A549 (cell line): ENCODE results near the gene IL1RAP.

Source experiments
- BHLHE40 ChIP-seq: IDR thresholded peaks from 2 replicates; pipeline ENCODE4 v1.6.1; 2012; ENCODE audit warnings: low read depth, low read length, inconsistent platforms
- CHD4 ChIP-seq: fragments of 200-600 bp; sonication (generic); IDR thresholded peaks from 2 replicates; pipeline ENCODE4 v1.6.1; 2016; ENCODE audit warnings: antibody characterized with exemption, mild to moderate bottlenecking, borderline replicate concordance
- CTCF ChIP-seq: fragments of >200 bp; sonication (Bioruptor Twin); formaldehyde crosslinking; IDR thresholded peaks from 3 replicates; pipeline ENCODE4 v1.5.1; 2016
- EHF ChIP-seq: fragments of 250-450 bp; sonication (Bioruptor Pico); IDR thresholded peaks from 2 replicates; pipeline ENCODE4 v1.5.0; 2020; ENCODE audit warnings: mild to moderate bottlenecking
- KDM1A ChIP-seq: fragments of 200-600 bp; sonication (generic); IDR thresholded peaks from 2 replicates; pipeline ENCODE4 v1.6.1; 2016; ENCODE audit warnings: low read depth, mild to moderate bottlenecking
- KDM5A ChIP-seq: fragments of 200-600 bp; sonication (generic); IDR thresholded peaks from 2 replicates; pipeline ENCODE4 v1.6.1; 2016; ENCODE audit warnings: antibody characterized with exemption, mild to moderate bottlenecking
- MAFK ChIP-seq: fragments of 450-650 bp; IDR thresholded peaks from 2 replicates; pipeline ENCODE4 v1.6.1; 2014; ENCODE audit not compliant: partially characterized antibody
- POLR2A ChIP-seq: IDR thresholded peaks from 2 replicates; pipeline ENCODE4 v1.6.1; 2012; ENCODE audit warnings: mild to moderate bottlenecking, low read length
- RARB ChIP-seq: fragments of 250-450 bp; sonication (Bioruptor Pico); IDR thresholded peaks from 2 replicates; pipeline ENCODE4 v1.8.0; 2021; ENCODE audit warnings: mild to moderate bottlenecking, moderate library complexity
- RCOR1 ChIP-seq: fragments of 150-350 bp; IDR thresholded peaks from 2 replicates; pipeline ENCODE4 v1.6.1; 2014; ENCODE audit warnings: antibody characterized with exemption, low read length, low read depth
- RFX5 ChIP-seq: fragments of 450-650 bp; IDR thresholded peaks from 2 replicates; pipeline ENCODE4 v1.7.1; 2014; ENCODE audit warnings: antibody characterized with exemption, mild to moderate bottlenecking, moderate library complexity
- SMC3 ChIP-seq: fragments of >200 bp; sonication (Bioruptor Twin); formaldehyde crosslinking; IDR thresholded peaks from 3 replicates; pipeline ENCODE4 v1.6.1; 2018; ENCODE audit warnings: inconsistent platforms
- TF ChIP-seq, protein P1 (sequence below): IDR thresholded peaks from 2 replicates; pipeline ENCODE4 v1.6.1; 2012

DNA sequence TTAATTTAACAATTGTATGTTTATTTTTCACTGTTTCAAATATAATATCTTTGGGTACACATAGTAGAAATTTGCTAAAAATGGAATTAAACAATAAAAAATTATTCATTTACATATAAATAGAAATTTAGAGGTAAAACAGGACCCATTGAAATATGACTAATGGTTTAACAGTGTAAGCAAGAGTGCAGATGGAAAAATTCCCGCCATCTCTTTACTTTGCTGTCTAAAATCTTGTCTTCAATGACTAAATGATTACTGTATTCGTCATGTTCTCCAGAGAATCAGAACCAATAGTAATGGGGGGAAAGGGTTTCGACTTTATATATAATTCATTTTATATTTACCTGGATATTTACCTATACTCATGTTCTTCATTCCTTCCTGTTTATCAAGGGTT lies 163.1 kb downstream of the IL1RAP start:
- TF ChIP-seq RCOR1 = no peak
- no peak for TF ChIP-seq POLR2A
- no peak for TF ChIP-seq CTCF
- TF ChIP-seq, protein P1, sequence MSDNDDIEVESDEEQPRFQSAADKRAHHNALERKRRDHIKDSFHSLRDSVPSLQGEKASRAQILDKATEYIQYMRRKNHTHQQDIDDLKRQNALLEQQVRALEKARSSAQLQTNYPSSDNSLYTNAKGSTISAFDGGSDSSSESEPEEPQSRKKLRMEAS = no peak
- TF ChIP-seq BHLHE40 = no peak
- no peak for TF ChIP-seq SMC3
- TF ChIP-seq RARB (CRISPR knock-in tag) = no peak
- TF ChIP-seq RFX5 = no peak
- no peak for TF ChIP-seq EHF (CRISPR knock-in tag)
- no peak for TF ChIP-seq KDM5A
- no peak for TF ChIP-seq CHD4
- TF ChIP-seq KDM1A = no peak
- TF ChIP-seq MAFK = no peak
